Measurements from ENCODE around the gene PRKAR2A.

Gene PRKAR2A

DNA sequence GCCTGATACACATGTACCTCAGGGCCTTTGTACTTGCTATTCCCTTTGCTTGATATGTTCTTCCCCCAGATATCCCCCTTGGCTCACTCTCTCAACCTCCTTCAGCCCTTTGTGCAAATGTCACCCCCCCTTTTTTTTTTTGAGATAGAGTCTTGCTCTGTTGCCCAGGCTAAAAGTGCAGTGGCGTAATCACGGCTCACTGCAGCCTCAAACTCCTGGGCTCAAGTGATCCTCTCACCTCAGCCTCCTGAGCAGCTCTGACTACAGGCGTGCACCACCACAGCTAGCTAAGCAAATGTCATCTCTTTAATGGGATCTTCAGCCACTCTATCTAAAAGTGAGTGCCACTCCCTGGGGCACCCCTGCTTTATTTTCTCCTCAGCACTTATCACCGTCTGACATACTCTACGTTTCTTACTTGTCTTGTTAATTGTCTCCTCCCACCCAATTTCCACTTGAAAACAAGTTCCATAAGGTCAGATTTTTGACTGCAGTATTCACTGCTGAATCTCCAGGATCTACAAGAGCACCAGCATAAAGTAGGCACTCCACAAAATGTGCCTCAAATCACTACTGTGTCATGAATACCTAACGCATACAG lies 145.3 kb downstream of the PRKAR2A start:
- in situ Hi-C loops (cut with MboI; ENCODE audit: low pct_unique_long_range_greater_than_20kb, low sequenced_read_pairs, unreplicated experiment) = no loop called here

DNA sequence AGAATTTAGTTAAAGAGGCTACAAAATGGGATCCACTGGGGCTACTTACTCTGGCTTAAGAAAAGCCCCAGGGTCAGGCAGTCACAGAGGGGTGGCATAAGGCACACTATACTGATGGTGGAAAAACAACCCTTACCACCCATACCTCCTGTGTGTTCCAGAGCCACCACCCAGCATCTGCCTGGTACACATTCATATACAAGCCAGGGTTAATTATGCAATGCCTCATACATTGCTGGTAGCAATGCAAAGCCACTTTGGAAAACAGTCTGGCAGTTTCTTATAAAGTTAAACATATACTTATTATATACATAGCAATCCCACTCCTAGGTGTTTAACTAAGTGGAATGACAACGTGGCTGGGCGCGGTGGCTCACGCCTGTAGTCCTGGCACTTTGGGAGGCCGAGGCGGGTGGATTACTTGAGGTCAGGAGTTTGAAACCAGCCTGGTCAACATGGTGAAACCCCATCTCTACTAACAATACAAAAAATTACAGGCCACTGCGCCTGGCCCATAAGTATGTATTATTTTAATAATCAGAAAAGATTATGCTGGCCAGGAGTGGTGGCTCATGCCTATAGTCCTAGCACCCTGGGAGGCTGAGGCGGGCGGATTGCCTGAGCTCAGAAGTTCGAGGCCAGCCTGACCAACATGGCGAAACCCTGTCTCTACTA lies 146.8 kb downstream of the PRKAR2A start:
- in situ Hi-C loops (cut with MboI; ENCODE audit: low pct_unique_long_range_greater_than_20kb, low sequenced_read_pairs, unreplicated experiment) = no loop called here
- DNase-seq (ENCODE audit: low spot score) = no peak
- TF ChIP-seq, protein P1, sequence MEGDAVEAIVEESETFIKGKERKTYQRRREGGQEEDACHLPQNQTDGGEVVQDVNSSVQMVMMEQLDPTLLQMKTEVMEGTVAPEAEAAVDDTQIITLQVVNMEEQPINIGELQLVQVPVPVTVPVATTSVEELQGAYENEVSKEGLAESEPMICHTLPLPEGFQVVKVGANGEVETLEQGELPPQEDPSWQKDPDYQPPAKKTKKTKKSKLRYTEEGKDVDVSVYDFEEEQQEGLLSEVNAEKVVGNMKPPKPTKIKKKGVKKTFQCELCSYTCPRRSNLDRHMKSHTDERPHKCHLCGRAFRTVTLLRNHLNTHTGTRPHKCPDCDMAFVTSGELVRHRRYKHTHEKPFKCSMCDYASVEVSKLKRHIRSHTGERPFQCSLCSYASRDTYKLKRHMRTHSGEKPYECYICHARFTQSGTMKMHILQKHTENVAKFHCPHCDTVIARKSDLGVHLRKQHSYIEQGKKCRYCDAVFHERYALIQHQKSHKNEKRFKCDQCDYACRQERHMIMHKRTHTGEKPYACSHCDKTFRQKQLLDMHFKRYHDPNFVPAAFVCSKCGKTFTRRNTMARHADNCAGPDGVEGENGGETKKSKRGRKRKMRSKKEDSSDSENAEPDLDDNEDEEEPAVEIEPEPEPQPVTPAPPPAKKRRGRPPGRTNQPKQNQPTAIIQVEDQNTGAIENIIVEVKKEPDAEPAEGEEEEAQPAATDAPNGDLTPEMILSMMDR (IDR thresholded peaks at IDR 0.05; ENCODE audit: extremely low read depth, insufficient read depth, missing control alignments) = no peak

More for the DNA sequence above, 145.3 kb downstream of the PRKAR2A start:
- DNase-seq (ENCODE audit: low spot score) = no peak
- TF ChIP-seq, protein P1 (IDR thresholded peaks at IDR 0.05; ENCODE audit: extremely low read depth, insufficient read depth, missing control alignments) = no peak

DNA sequence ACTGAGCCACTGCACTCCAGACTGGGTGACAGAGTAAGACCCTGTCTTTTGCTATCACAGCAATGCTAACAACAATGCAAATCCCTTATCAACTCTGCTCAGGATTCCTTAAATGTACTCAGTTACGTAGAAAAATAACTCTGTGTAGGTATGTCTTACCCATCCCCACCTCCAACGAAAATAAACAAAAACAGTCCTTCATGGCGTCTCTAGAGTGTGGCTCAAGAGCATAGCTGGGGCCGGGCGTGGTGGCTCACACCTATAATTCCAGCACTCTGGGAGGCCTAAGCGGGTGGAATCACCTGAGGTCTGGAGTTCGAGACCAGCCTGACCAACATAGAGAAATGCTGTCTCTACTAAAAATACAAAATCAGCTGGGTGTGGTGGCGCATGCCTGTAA lies 148.8 kb downstream of the PRKAR2A start:
- TF ChIP-seq, protein P1 (IDR thresholded peaks at IDR 0.05; ENCODE audit: extremely low read depth, insufficient read depth, missing control alignments) = no peak
- DNase-seq (ENCODE audit: low spot score) = no peak
- in situ Hi-C loops (cut with MboI; ENCODE audit: low pct_unique_long_range_greater_than_20kb, low sequenced_read_pairs, unreplicated experiment) = no loop called here

DNA sequence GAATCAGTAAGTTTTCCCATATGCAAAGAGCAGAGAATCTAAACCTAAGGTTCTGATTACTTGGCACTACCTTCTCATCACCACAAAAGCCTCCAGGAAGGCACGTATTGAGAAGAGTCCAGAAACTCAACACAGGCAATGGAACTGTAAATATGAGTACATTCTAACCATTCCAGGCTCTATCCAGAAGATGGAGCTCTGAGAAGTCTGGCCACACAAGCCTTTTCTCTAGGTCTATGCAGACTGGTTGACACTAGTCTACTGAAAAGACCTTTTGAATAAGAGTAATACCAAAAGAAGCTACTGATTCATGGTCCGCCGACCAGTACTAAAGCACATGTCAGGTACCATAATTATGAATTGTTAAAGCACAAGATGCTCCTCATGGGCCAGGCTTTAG lies 149.7 kb downstream of the PRKAR2A start:
- TF ChIP-seq, protein P1 (IDR thresholded peaks at IDR 0.05; ENCODE audit: extremely low read depth, insufficient read depth, missing control alignments) = no peak
- no peak for DNase-seq (ENCODE audit: low spot score)
- in situ Hi-C loops (cut with MboI; ENCODE audit: low pct_unique_long_range_greater_than_20kb, low sequenced_read_pairs, unreplicated experiment) = no loop called here

DNA sequence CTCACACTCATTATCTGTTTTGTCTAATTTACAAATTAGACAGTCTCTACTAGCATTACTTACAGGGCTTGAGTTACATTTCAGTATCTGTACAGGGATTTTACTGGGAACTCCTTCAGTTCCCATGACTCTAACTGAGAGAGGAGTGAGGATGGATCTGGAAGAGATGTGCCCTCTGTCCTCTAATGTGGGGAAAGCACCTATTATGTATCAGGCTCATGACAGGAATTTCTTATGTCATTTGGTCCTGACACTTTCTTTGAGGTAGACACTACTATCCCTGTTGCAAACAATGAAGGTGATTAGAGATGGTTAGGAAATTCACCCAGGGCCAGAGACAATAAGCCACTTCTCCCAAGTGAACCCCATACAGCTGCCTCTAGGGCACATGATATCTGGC lies 151.1 kb downstream of the PRKAR2A start:
- in situ Hi-C loops (cut with MboI; ENCODE audit: low pct_unique_long_range_greater_than_20kb, low sequenced_read_pairs, unreplicated experiment) = no loop called here
- no peak for DNase-seq (ENCODE audit: low spot score)
- TF ChIP-seq, protein P1 (IDR thresholded peaks at IDR 0.05; ENCODE audit: extremely low read depth, insufficient read depth, missing control alignments) = no peak
